ENCODE data around the gene RPP21.

The RPP21 gene

DNA sequence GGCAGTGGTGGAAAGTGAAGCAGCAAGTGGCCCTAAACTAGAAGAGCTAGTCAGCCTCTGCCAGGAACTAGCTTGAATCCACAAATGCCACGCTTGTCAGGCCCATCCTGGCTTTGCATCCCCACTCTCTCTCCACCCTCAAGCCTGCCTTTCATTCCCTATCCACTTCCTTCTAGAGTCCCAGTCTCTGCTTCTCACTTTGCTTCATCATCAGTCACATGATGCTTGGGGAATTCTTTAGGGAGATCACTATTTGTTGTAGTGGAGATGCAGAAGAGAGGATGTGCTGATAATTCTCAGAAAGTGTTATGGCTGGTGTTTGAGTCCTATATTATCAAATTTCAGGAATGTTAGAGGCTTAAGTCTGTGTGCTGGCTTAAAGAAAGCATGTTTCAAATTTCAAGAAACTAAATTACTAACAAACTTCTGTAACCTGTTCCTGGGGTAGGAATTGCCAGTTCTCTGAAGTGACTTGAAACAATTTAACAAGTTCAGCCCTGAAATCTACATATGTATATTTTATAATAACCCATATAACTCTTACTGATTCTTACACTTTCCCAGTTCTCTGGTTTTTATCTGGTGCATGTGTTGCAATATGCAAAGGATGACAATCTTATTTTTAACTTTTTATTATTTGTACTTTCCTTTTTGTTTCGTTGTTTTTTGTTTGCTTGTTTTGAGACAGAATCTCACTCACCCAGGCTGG, 10.7 kb upstream of the RPP21 start:
- TF ChIP-seq, protein P1, sequence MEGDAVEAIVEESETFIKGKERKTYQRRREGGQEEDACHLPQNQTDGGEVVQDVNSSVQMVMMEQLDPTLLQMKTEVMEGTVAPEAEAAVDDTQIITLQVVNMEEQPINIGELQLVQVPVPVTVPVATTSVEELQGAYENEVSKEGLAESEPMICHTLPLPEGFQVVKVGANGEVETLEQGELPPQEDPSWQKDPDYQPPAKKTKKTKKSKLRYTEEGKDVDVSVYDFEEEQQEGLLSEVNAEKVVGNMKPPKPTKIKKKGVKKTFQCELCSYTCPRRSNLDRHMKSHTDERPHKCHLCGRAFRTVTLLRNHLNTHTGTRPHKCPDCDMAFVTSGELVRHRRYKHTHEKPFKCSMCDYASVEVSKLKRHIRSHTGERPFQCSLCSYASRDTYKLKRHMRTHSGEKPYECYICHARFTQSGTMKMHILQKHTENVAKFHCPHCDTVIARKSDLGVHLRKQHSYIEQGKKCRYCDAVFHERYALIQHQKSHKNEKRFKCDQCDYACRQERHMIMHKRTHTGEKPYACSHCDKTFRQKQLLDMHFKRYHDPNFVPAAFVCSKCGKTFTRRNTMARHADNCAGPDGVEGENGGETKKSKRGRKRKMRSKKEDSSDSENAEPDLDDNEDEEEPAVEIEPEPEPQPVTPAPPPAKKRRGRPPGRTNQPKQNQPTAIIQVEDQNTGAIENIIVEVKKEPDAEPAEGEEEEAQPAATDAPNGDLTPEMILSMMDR (IDR thresholded peaks at IDR 0.05) = no peak

DNA sequence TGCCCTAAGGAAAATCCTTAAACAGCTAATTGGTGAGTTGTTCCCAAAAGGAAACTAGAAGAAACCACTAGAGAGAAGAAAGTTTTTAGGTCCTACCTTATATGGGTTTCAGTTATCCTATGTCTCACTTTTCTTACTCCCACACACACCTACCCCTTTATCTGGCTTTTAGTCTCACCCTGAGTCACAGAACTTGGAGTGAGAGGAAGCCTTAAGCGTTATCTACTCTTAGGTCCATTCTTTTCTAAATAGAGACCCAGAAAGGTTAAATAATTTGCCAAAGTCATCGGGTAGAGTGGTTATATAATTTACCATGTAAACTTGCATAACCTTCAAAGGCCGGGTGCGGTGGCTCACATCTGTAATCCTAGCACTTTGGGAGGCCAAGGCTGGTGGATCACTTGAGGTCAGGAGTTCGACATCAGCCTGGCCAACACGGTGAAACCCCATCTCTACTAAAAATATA, 4.3 kb upstream of the RPP21 start:
- TF ChIP-seq, protein P1 (IDR thresholded peaks at IDR 0.05) = no peak

GRCh38 chr6:30341218-30341617, 3.7 kb upstream of the RPP21 start:
- TF ChIP-seq, protein P1 (IDR thresholded peaks at IDR 0.05) = no peak

DNA sequence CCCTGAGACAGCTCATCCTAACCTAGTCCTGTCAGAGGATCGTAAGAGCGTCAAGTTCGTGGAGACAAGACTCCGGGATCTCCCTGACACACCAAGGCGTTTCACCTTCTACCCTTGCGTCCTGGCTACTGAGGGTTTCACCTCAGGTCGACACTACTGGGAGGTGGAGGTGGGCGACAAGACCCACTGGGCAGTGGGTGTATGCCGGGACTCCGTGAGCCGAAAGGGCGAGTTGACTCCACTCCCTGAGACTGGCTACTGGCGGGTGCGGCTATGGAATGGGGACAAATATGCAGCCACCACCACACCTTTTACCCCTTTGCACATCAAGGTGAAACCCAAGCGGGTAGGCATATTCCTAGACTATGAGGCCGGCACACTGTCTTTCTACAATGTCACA, 3.2 kb upstream of the RPP21 start:
- TF ChIP-seq, protein P1 (IDR thresholded peaks at IDR 0.05) = no peak

GRCh38 chr6:30344191-30344867, 627 bp upstream of the RPP21 start:
- TF ChIP-seq, protein P1 (IDR thresholded peaks at IDR 0.05) = no peak

DNA sequence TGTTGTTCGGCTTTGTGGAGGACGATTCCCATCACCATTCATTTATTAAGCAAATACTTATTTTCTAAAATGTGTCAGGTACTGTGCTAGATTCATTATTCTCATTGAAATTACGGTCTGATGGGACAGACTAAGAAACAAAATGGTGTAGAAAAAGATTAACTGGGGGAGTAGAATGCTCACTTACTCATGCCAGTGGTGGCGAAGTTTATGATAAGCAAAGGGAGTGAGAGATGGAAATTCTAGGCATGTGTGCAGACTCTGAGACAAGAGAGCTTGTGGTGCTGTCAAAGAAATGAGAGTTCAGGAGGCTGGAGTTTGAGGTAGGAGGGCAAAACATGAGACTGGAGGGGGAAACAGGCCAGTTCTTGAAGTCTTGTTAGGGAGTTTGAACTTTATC, 896 bp downstream of the RPP21 start:
- TF ChIP-seq, protein P1 (IDR thresholded peaks at IDR 0.05) = no peak

GRCh38 chr6:30348957-30349356, 4.0 kb downstream of the RPP21 start:
- TF ChIP-seq, protein P1 (IDR thresholded peaks at IDR 0.05) = no peak

All from LNCAP (cell line).